GM19043 (cell line): ENCODE data around the gene CDO1.
"Not testable (repeated sequence)": the region's sequence is repeated elsewhere in the genome, so short reads cannot be mapped to it uniquely, and the experiment has no call there.

ENCODE experiments used
- ATAC-seq: cut with Tn5 transposase; IDR thresholded peaks from one replicate; pipeline ENCODE4 v1.9.1; 2021; ENCODE audit warnings: low read depth; ENCODE audit not compliant: unreplicated experiment

Gene CDO1

DNA sequence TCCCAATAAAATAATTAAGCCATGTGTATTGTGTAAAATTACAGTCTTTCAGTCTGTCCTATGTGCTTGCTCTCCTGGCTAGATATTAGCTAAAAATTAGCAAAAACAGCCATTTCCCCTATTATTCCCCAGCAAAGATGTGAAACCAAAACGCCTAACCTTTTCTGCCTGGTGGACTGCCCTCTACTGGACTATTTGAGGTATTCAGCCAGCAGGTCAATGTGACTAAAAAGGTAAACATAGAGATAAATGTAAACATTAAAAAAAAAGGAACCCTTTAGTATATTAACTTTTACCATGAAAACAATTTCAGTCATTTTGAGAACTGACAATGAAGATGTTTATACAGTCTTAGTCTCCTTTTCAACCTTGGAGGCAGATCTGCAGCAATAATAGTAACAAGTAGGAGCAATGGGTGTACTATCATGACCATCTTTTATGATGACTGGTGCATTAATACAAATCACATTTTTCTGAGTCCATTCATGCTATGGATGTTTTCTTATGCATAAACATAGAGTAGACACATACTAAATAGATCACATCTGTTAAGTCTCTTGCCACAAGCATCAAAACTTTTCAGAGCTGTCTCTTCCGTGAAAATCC lies 14.8 kb upstream of the CDO1 start:
- ATAC-seq: peak; percentile 76

DNA sequence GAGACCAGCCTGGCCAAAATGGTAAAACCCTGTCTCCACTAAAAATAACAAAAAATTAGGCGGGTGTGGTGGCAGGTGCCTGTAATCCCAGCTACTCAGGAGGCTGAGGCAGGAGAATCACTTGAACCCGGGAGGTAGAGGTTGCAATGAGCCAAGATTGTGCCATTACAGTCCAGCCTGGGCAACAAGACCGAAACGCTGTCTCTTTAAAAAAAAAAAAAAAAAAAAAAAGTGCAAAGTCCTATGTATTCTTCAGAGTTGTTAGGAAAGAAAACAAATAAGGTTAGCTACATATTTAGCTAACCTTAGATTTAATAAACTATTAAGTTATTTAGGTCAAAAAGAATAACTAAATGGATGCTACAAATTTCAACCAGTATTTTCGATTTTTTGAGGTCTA lies 13.5 kb upstream of the CDO1 start:
- ATAC-seq: no peak

DNA sequence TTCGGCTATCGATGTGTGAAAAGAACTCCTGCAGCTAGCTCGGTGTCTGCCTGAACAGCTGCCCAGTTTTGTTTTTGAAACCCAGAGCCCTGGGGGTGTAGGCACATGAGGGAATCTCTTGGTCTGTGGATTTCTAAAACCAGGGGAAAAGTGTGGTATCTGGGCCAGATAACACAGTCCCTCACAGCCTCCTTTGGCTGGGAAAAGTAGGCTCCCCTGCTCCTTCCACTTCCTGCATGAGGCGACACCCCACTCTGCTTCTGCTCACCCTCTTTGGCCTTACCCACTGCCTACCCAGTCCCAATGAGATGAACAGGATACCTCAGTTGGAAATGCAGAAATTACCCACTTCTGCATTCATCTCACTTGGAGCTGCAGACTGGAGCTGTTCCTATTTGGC lies 9.5 kb upstream of the CDO1 start:
- ATAC-seq: no peak

DNA sequence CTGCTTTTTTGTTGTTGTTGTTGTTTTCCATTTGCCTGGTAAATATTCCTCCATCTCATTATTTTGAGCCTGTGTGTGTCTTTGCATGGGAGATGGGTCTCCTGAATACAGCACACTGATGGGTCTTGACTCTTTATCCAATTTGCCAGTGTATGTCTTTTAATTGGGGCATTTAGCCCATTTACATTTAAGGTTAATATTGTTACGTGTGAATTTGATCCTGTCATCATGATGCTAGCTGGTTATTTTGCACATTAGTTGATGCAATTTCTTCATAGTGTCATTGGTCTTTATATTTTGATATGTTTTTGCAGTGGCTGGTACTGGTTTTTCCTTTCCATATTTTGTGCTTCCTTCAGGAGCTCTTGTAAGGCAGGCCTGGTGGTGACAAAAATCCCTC lies 8.5 kb upstream of the CDO1 start:
- not testable (repeated sequence) for ATAC-seq

DNA sequence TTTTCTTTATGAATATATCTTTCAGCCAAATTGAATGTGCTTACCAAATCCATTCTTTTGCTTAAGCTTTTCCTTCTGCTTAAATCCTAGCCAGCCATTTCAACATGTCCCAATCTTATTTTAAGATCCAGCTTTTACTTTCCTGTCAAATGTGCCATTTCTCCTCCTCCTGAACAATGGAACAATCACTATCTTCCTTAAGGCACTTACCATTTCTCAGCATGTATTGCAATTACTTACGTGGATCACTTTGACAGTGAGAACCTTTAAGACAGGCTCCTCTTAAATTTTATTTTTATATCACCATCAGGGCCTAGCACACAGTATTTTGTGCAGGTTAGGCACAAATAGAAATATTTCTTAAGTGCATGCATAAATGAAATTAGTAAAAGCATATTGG lies 4.4 kb upstream of the CDO1 start:
- ATAC-seq: no peak

DNA sequence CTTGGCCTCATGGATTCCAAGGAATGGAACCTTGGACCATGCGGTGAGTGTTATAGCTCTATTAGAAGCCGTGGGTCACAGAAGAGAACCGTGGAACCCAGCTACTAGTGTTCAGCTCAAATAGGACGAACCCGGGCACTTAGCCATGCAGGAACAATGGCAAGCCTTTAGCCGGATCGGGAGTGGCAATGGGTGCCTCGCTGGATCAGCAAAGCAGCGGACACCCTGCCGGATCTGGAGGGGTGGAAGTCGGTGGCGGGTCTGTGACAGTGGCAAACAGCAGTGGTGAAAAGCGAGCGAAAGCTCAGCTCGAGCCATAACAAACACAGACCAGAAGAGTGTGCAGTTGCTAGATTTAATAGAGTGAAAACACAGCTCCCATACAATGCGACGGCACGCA lies 2.4 kb upstream of the CDO1 start:
- ATAC-seq: no peak

DNA sequence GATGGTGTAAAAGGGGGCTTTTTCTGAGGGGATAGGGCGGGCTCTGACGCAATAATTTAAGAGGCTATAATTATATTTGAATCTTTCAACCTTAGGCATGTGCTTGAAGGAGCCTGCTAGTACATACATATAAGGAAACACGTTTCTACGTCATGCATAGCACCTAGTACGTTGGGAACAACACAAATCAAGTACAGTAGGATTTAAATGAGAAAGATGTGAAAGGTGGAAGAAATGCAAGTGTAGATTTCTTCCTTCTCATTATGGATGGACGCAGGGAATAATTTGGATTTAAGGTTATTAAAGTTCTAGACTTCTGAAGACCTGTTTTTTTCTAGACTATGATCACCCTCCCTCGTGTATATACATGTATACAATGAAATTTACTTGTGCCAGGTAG lies 927 bp upstream of the CDO1 start:
- ATAC-seq: no peak

DNA sequence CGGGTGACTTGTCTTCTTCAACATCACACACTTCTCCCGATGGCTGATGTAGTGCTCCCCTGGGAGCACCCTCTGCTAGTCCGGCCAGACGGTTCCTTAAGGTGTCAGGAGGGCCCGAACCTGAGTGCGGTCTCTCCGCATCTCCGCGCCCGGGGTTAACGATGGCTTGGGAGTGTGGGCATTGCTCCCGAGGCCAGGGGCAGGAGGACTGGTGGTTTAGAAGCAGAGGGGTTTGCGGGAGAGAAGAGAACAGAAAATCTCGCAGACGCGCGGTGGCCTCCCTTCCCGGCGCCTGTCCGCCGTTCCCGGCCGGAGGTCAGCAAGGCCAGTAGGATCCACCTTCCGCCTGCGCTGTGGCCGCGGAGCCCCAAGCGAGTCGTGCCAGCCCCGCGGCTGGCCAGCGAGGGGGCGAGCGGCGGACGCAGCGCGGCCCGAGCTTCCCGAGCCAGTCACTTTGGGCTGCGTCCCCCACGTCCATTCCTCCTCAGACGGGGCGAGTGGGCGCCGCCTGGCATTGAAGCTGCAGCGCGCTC lies 700 bp downstream of the CDO1 start:
- no peak for ATAC-seq

DNA sequence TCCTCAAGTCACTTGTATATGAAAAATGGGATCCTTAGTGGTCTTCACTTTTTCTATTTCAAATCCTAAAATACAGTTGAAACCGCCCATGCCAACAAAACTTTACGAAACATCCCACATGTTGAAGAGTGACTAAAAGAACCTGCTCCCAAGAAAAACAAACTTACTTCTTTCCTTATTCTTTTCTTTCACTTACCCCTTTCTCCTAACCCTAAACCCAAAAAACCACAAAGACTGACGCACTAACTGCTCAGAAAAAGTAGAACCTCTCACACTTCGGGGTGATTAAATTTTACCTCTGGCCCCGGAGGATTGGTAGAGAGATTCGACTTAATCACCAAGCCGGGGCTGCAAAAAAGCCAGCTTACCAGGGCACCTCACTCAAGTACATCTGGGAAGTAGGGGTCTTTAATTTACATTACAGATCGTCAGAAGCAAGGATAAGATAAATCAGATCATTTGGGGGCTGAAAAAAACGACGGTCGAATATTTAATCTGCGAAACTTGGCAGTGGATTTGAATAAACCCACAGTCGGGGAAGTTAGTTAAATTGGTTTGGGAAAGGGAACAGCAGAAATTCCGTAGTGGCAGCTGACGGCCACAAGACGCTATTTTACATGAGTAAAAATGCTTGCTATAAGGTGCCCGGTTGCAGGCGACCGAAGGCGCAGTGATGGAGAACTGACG lies 1.3 kb downstream of the CDO1 start:
- no peak for ATAC-seq

DNA sequence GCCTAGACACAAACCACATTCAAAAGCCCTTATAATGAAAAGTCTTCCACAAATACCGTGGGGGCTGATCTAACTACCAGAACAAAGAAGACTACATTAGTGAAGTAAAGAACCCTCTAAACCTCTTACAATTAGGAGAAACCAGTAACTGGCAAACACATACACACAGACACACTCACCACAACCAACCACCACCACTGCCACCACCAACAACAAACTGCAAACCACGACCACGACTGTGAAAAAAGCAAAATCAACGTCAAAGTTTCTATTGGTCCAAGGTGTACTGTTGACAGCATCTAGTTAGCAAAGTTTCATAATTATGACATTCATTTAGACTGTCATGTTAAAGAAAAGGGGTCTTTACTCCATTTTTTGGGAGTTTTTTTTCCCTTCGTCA lies 2.7 kb downstream of the CDO1 start:
- ATAC-seq: no peak

DNA sequence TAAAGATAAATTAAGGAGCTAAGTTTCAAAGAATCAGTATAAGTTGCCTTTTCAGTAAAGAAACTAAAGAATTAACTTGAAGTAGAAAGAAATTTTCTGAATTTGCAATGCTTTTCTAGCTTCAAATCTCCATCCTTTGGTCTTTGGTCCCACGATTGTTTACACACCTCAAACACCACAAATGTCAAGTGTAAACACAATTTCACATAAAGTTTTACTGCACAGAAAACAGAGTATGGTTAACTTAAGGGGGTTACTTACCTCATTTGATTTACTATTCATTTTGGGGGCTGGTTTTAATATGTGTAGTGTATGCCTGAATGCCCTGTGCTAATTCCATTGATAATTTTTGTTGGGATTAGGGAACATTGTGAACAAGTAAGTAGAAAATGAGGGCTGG lies 4.1 kb downstream of the CDO1 start:
- ATAC-seq: no peak

DNA sequence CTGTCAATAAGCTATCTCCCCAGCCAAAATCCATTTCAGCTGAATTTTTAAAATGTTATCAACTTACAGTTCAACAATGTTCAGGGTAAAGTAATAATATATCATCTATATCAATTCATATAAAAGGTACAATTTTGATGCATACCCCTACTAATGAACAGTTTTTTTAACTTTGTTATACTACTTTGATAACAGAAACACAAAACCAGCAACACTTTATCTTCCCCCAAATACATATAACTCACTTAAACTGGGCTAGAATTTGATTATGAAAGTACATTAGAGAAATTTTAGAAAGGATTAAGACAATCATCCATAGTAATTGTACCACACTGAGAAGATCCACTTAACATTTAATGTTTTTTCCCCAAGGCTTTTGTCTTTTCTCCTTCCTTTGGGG lies 5.1 kb downstream of the CDO1 start:
- ATAC-seq: no peak

DNA sequence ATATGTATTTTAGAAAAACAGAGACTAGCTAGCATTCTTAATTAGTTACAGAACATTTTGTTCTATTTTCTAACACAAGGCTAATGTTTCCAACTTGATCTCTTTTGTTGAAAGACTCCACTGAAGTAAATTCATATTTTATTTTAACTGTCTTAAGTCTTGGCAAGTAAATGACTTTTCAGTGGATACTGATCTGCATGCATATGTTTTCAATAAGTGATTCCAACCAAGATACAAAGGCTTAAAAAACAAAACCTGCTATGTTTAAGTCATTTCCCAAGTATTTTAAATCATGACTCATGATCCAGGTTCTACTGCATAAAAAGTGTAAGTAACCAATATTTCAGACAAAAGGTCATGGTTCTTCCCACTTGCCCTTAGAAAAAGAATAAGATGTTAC lies 5.7 kb downstream of the CDO1 start:
- no peak for ATAC-seq

DNA sequence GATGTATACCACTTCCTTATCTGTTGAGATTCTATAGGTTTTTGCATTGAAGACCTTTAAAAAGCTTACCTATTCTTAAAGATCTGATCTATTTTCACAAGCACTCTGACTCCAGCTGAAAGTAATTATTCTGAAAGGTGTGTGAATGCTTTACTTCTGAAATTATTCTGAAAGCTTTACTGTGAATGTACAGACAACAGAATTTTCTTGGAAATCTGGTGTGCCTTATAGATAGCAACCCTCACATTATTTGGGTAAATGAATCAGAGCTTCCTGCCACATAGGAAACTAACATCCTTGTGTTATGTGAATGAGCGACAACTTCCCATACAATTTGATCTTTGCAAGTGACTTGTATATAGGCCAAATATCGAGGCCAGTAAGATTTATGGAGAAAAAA lies 6.5 kb downstream of the CDO1 start:
- no peak for ATAC-seq

DNA sequence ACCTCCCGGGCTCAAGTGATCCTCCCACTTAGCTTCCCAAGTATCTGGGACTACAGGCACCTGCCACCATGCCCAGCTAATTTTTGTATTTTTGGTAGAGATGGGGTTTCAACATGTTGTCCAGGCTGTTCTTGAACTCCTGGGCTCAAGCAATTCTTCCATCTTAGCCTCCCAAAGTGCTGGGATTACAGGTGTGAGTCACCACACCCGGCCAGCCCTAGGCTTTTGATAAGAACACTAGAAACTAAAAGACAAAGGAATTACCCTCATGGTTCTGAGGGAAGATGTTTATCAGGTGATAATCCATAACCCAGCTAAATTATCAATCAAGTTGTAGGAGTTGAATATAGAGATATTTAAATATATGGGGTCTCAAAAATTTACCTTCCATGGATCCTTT lies 8.4 kb downstream of the CDO1 start:
- ATAC-seq: not testable (repeated sequence)

DNA sequence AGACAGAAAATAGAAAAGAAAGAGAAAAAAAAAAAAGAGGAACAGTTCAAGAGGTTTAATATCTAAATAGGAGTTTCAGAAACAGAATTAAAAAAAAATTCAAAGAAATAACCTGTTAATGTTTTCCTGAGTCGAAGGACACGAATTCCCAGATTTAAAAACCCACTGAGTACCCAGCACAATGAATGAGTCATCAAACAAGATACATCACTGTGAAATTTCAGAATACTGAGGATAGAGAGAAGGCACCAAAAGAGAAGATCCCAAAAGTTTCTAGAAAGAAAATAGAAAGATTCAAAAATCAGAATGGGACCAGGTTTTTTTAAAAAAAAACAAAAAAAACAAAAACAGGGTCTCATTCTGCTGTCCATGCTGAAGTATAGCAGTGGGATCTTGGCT lies 8.8 kb downstream of the CDO1 start:
- ATAC-seq: no peak

DNA sequence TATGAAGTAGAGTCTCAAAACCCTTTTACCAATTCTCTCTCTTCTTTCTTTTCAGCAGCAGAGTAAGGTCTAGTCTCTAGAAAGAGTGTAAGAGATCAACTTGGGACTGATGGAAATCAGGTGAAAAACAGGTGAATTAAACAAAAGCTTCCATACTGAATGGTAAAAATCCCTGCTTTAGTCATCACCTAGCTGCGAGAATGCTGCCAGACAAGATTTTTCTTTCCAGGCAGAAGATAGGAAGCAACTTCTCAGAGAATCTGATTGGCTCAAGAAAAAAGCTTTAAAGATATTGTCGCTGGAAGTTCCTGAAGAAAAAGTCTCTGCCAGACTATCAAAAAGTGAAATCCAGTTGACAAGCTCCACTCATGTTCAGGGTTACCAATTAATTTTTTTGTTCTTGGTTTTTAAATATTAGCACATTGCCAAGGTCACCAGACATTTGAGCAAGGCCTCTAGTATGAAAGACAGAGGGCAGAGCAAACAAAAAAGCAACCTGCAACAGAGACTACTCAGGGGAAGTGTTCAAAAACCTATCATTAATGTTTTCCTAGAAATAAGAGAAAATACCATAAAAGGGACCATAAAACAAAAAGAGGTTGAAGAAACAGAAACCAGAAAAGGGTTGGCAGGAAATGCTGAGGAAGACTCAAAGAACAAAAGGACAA lies 9.3 kb downstream of the CDO1 start:
- no peak for ATAC-seq

DNA sequence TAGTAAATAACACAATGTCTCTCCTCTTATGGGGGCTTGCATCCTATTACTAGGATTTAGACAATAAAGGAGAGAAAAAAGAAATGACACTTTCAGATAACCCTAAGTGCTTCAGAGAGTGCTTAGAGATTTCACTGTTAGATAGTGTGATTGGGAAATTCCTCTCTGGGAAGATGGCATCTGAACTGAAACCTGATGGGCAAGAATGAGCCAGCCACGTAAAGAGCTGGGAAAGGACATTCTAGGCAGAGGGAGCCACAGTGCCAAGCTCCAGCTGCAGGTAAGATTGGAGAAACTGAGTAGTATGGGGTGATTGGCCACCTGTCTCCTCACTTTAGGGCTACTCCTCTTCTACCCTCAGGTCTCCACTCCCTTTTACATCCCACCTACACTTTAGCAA lies 14.5 kb downstream of the CDO1 start:
- no peak for ATAC-seq

DNA sequence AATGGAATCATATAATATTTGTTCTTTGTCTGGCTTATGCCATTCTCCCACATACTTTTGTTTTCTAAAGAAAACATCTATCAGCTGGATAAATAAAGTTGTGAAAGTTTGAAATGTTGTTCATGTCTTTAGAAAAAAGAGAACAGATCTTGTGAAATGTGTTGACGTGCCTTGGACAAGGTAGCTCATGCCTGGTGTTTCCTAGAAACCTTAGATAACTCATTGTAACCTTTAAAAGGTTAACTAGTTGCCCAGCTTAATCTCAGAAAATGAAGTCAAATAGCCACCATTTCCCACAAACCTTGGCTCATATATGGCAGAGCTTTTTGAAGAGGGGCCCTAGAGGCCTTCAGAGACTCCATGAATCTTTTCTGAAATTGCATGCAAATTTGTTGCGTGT lies 15.3 kb downstream of the CDO1 start:
- ATAC-seq: no peak

DNA sequence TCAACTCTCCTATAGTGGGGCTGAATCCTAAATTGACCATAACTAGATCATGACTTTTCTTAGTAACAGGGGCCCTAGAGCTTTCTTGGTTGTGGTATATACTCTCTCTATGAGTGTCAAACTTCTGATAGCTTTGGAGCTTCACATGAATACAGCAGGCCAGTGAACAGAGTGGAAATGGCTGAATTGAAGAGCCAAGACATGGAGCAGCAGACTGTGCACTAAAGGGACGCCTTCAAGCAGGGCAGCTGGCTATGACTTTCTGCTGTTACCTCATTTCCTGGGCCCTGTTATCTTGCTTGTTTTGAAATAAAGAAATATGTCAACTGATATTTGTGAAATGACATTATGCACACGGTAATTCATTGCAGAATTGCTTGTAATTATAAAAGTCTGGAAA lies 16.4 kb downstream of the CDO1 start:
- ATAC-seq: no peak

DNA sequence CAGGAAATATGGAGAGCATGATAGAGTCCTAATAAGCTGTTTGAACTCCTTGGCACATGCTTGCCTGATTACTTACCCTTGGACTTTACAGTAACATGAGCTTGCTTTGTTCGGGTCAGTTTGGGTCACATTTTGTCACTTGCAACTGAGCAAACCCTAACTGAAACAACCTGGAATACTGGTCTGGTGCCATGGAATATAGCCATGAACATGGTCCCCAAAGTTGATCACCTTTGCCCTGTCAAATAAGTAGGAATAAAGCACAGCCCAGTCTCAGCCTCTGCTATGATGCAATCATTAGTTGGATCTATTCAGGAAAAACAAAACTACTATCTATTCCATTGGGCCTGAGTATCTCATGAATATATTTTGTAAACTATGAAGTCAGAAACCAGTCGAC lies 18.2 kb downstream of the CDO1 start:
- no peak for ATAC-seq

DNA sequence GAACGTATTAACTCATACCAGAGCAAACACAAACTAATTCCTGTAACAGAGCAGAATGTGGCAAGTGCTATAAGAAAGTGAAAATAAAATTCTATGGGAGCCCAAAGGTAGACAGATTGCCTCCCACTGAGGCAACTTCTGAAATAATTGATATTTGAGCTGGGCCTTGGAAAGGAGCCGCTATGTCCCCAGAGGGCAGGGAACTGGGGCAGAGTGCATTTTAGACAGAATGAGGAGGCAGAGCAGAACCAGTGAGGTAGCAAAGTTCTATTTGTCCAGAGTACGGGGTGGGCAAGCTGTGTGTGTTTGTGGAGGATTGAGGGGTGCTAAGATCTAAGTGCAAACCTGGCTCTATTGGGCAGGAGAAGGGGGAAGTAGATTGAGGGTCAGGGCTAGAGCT lies 19.8 kb downstream of the CDO1 start:
- no peak for ATAC-seq
